NK-92 (cell line): ENCODE results near the gene PAM16.

Experiments used
- DNase-seq: peaks from one replicate; lab custom pipeline; 2025; ENCODE audit not compliant: unreplicated experiment; lab: John Stamatoyannopoulos, UW

Gene PAM16

DNA sequence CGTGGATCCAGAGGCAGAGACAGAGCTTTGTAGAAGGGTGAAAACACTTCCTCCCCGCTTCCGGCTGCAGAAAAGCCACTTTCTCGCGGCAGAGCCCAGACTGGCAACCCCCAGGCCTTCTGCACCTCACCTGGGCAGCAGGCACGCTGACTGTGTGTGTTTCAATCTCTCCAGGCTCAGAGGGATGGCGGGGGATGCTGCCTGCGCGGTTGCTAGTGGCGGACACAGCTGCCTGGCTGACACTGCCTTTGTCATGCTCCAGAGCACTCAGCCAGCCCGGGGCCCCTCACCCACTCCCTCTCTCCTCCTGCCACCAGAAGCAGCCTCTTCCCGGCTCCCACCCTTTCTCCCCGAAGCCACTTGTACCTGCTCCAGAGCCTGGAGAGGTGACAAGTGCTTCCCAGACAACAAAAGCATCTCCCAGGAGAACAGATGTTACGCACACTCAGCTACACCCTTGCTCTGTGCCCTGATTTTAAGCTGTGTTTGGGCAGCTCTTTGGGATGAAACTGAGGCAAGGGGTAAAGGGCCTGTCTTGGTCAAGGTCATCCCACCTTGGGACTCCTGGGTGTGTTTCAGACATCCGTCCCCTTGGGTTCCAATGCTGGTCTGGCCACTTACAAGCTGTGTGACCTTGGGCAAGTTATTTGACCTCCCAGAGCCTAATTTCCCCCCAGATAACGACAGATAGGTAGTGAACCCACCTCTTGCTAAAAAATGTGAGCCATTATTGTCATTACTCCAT is 44.5 kb downstream of the PAM16 start:
- DNase-seq: no peak

- no peak for DNase-seq
Measured at GRCh38 chr16:4303973-4304372, 47.1 kb downstream of the PAM16 start.

DNA sequence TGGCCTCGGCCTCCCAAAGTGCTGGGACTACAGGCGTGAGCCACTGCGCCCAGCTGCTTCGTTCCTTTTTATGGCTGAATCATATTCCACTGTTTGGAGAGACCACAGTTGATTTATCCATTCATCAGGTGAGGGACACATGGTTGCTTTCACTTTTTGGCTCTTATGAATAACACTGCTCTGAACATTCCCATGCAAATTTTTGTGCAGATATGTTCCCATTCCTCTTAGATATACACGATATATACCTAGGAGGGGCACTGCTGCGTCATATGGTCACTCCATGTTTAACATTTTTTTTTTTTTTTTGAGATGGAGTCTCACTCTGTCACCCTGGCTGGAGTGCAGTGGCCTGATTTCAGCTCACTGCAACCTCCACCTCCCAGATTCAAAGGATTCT is 49.2 kb downstream of the PAM16 start:
- no peak for DNase-seq

DNA sequence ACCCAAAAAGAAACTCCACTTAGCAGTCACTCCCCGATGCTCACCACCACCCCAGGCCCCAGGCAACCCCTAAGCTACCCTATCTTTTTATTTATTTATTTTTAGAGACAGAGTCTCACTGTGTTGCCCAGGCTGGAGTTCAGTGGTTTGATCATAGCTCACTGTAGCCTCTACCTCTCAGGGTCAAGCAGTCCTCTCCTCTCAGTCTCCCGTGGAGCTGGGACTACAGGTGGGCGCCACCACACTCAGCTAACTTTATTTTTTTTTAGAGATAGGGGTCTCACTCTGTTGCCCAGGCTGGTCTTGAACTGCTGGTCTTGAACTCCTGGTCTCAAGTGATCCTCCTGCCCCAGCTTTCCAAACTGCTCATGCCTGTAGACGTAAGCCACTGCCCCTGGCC is 49.9 kb downstream of the PAM16 start:
- DNase-seq: no peak

DNA sequence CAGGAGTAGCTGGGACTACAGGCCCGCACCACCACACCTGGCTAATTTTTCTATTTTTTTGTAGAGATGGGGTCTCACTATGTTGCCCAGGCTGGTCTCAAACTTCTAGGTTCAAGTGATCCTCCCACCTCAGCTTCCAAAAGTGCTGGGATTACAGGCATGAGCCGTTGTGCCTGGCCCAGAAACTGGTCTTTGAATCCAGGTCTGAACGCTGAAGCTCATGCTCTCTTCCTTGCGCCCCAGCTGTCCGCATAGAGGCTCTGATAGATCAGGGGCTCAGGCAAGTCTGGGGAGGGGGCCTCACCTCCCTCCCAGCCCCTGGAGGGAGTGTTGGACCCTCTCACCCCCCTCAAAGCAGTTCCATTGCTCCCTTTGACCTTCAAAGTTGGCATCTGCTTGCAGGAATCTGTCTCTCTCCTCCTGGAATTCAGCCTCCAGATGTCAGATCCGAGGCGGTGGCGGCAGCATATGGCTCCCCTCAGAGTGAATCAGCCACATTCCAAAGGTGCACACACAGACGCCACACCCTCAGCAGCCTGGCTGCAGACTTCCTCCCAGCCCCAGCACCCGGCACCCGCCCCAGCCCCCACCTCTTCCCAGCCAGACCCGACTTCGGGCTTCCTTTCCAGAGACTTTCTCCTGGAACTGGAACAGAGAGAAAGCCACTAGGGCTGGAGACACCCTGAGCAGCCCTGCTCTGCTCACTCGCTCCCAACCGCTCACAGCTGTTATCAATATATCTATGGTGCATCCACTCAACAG is 52.2 kb downstream of the PAM16 start:
- DNase-seq: no peak

DNA sequence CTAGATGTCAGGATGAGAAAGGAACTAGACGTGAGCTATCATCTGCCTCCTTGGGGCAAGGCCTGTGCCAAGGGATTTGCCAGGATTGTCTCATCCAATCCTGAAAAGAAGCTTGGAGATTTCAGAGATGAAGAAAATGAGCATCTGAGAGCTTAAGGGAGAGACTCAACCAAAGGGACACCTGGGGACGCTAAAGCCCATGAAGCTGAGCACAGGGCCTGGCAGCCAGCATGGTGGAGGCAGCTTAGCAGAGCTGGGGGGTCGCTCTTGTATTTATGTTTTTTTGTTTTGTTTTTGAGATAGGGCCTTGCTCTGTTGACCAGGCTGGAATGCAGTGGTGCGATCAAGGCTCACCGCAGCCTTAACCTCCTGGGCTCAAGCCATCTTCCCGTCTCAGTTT is 53.6 kb downstream of the PAM16 start:
- no peak for DNase-seq

DNA sequence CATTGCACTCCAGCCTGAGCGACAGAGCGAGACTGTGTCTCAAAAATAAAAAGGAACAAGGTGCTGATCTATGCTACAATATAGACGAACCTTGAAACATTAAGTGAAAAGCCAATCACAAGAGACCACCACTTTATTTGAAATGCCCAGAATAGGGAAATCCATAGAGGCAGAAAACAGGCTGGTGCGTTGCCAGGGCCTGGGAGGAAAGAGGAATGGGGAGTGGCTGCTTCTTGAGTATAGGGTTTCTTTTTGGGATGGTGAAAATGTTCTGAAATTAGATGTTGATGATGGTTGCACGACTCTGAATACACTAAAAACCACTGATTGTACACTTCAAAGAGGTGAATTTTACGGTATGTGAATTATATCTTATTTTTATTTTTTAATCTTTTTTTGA is 55.5 kb downstream of the PAM16 start:
- DNase-seq: no peak

- DNase-seq: no peak
Measured at GRCh38 chr16:4293822-4294457, 57.2 kb downstream of the PAM16 start.

DNA sequence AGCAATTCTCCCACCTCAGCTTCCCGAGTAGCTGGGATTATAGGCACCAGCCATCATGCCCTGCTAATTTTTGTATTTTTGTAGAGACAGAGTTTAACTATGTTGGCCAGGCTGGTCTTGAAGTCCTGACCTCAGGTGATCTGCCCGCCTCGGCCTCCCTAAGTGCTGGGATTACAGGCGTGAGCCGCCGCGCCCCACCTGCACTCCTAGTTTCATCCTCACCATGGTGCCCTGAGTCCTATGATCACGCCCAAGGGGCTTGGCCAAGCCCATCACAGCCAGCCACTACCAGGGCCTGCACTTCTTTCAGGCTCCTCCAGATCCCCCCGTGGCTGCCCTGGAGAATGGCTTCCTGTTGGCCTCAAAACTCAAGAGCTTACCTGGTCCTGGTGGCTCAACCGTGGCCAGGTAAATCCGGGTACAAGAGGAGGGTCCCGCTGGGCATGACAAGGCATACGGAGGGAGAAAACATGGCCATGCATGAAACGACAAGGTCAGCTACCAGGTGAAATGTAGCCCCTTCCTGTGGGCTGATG is 57.9 kb downstream of the PAM16 start:
- no peak for DNase-seq

DNA sequence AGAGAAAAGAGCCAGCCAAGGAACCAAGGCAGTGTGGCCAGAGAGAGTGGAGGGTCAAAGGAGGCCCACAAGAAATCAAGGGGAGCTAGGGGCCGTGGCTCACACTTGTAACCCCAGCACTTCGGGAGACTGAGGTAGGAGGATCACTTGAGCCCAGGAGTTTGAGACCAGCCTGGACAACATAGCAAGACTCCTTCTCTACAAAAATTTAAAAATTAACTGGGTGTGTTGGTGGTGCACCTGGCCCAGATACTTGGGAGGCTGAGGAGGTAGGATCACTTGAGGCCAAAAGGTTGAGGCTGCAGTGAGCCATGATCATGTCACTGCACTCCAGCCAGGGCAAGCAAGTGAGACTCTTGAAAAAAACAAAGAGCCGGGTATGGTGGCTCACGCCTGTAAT is 59.4 kb downstream of the PAM16 start:
- no peak for DNase-seq
